ENCODE data around the gene ZNF654.
A peak's percentile ranks its signal among the peaks of the same experiment; 100 is the strongest.

The ZNF654 gene

DNA sequence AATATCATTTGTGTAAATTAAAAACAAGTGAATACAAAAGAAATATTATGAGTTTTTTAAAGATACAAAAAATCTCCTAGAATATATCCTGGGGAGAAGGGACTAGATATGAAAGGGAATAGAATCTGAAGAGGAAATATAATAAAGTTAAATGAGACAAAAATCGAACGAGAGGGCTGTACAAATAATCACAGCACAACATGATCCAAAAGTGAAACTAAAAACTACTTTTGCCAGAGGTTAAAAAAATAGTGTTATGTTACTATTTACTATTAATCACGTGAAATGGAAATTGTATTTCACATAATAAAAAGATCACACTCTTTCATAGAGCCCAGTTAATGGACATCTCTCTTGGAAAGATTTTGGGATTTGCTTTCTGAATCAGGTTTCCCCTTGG, 28.8 kb upstream of the ZNF654 start:
- TF ChIP-seq, protein P1, sequence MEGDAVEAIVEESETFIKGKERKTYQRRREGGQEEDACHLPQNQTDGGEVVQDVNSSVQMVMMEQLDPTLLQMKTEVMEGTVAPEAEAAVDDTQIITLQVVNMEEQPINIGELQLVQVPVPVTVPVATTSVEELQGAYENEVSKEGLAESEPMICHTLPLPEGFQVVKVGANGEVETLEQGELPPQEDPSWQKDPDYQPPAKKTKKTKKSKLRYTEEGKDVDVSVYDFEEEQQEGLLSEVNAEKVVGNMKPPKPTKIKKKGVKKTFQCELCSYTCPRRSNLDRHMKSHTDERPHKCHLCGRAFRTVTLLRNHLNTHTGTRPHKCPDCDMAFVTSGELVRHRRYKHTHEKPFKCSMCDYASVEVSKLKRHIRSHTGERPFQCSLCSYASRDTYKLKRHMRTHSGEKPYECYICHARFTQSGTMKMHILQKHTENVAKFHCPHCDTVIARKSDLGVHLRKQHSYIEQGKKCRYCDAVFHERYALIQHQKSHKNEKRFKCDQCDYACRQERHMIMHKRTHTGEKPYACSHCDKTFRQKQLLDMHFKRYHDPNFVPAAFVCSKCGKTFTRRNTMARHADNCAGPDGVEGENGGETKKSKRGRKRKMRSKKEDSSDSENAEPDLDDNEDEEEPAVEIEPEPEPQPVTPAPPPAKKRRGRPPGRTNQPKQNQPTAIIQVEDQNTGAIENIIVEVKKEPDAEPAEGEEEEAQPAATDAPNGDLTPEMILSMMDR (IDR thresholded peaks at IDR 0.05; ENCODE audit: low read depth, low read length, missing control alignments): no peak
- in situ Hi-C loops (cut with HindIII; ENCODE audit: low sequenced_read_pairs): no loop called here
- H3K4me3 ChIP-seq (ENCODE audit: low read depth, low read length): no peak overlapping the region
- no peak for DNase-seq (ENCODE audit: low read depth)

DNA sequence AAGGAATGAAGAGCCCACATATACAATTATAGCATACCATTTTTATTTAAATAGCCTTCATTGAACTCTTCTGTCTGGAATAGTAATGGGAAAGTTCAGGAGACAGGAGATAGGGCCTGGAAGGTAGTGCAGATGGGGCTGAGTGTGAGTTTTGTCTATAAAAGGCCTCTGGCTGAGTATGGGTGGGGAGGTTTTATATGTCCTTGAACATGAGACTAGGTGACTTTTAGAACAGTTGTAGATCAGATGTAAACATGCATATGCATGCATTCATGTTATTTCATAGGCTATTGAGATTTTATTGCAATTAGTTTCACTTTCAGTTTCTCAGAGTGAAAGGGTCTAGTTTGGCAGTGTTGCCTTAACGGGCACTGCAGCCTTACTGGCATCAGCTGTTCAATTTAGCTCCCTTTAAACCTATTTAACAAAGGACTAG, 27.4 kb upstream of the ZNF654 start:
- in situ Hi-C loops (cut with HindIII; ENCODE audit: low sequenced_read_pairs): no loop called here

DNA sequence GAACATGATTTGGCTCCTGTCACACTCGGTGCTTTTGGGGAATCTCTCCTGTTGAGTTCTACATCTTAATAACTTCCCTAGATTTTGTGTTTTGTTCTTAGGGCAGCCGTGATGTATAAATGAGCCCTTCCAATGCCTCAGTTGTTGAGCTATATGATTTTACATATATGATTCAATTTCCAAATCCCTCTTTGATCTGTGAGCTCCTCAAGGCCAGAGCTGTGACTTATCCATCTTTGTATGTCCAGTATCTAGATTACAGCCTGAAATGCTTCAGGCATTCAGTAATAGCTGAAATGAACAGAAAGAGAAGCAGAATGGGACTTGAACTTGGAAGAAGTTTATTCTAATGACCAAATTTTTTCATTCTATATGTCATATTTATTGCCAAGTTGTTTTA, 26.8 kb upstream of the ZNF654 start:
- TF ChIP-seq, protein P1 (IDR thresholded peaks at IDR 0.05; ENCODE audit: low read depth, low read length, missing control alignments): no peak
- DNase-seq (ENCODE audit: low read depth): no peak
- in situ Hi-C loops (cut with HindIII; ENCODE audit: low sequenced_read_pairs): no loop called here

More for the DNA sequence above, 27.4 kb upstream of the ZNF654 start:
- peak overlapping the region; percentile 30 for H3K4me3 ChIP-seq (ENCODE audit: low read depth, low read length)
- TF ChIP-seq, protein P1 (IDR thresholded peaks at IDR 0.05; ENCODE audit: low read depth, low read length, missing control alignments): no peak
- DNase-seq (ENCODE audit: low read depth): no peak

DNA sequence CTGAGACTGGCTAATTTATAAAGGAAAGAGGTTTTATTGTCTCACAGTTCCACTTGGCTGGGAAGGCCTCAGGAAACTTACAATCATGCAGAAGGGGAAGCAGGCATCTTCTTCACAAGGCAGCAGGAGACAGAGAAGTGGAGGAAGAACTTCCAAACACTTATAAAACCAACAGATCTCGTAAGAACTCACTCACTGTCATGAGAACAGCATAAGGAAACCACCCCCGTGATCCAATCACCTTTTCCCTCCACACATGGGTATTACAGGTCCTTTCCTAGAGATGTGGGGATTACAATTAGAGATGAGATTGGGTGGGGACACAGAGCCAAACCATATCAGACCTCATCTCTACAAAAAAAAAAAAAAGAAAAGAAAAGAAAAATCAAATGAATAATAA, 26.0 kb upstream of the ZNF654 start:
- DNase-seq (ENCODE audit: low read depth): no peak
- TF ChIP-seq, protein P1 (IDR thresholded peaks at IDR 0.05; ENCODE audit: low read depth, low read length, missing control alignments): no peak
- in situ Hi-C loops (cut with HindIII; ENCODE audit: low sequenced_read_pairs): no loop called here
- no peak overlapping the region for H3K4me3 ChIP-seq (ENCODE audit: low read depth, low read length)

More for the DNA sequence above, 26.8 kb upstream of the ZNF654 start:
- peak overlapping the region; percentile 30 for H3K4me3 ChIP-seq (ENCODE audit: low read depth, low read length)

DNA sequence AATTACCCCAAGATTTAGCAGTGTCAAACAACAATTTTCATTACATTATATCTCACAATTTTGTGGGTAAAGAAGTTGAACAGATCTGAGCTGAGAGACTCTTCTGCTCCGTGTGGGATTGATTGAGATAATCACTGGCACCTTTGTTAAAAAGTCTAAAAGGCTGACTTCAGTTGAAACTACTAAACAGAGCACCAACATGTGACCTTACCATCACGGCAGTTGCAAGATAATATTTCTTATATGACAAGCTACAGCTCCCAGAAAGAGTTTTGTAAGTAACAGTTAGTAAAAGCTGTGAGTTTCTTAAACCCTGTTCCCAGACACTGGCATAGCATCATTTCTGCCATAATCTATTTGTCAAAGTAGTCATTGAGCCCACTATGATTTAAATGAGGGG, 25.2 kb upstream of the ZNF654 start:
- TF ChIP-seq, protein P1 (IDR thresholded peaks at IDR 0.05; ENCODE audit: low read depth, low read length, missing control alignments): no peak
- in situ Hi-C loops (cut with HindIII; ENCODE audit: low sequenced_read_pairs): no loop called here
- no peak for DNase-seq (ENCODE audit: low read depth)
- no peak overlapping the region for H3K4me3 ChIP-seq (ENCODE audit: low read depth, low read length)

DNA sequence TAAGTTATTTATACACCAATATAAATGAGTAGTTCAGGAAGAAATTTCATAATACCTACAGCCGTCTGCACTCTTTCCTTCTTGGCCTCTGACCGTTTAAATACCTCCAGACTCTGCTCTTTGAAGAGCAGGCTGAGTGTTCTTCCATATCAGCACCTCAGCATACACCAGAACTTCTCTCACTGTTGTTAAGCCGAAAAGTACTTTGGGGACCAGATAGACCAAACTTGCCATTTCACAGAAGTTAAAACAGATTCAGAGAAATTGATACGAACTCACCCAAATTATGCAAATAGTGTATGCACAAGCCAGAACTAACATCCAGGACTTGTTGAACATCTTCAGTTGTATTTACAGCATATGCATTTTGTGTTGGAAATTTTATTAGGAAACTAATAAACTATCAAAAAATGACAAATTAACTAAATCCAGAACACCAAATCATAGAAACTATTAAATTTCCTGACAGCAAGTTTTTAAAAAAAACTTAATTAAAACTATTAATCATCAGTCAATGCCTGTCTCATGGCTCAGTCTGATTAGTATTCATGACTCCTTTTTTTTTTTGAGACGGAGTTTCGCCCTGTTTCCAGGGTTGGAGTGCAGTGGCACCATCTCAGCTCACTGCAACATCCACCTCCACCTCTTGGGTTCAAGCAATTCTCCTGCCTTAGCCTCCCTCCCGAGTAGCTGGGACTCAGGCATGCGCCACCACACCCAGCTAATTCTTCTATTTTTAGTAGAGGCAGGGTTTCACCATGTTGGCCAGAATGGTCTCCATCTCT, 24.4 kb upstream of the ZNF654 start:
- no peak overlapping the region for H3K4me3 ChIP-seq (ENCODE audit: low read depth, low read length)
- TF ChIP-seq, protein P1 (IDR thresholded peaks at IDR 0.05; ENCODE audit: low read depth, low read length, missing control alignments): no peak
- DNase-seq (ENCODE audit: low read depth): no peak
- in situ Hi-C loops (cut with HindIII; ENCODE audit: low sequenced_read_pairs): no loop called here
